HK-2 (cell line): ENCODE results near the gene MACROD1.

Experiments used
- DNase-seq: peaks from one replicate; pipeline ENCODE4 v3.0.0-alpha.2; 2018; ENCODE audit not compliant: unreplicated experiment

The MACROD1 gene

GRCh38 chr11:63961608-63962412 is 204.1 kb downstream of the MACROD1 start:
- DNase-seq, result no peak

DNA sequence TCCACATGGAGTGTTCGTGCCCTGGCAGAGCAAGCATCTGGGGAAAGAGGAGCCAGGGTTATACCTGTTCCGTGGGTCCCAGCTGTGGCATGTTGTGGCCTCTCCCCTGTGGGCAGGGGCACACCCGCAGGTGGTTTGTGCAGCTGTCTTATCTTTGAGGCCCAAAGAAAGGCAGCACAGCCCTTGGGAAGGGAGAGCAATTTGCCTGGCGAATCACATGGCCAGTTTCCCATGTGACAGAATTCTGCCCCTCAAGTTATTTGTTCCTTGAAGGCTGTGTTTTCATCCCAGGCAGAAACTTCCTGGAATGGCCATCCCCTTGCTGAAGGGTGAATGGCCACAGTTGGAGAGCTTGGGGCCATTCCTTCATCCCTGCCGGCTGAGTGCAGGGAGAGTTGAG is 207.9 kb downstream of the MACROD1 start:
- DNase-seq, result no peak

- no peak for DNase-seq
These were observed 213.3 kb downstream of the MACROD1 start for GRCh38 chr11:63952570-63952969.

- no peak for DNase-seq
These were observed 214.0 kb downstream of the MACROD1 start for GRCh38 chr11:63951779-63952536.
